Esophagus squamous epithelium (tissue), 5 donors: Measurements from ENCODE around the gene RBX1. TPM values are rescaled to one million over a fixed set of nuclear protein-coding genes. Genes with fewer than 3 reads are reported as not detected.

Source experiments
- DNase-seq: peaks from one replicate; lab custom pipeline; 2025; lab: John Stamatoyannopoulos, UW
- H3K27ac ChIP-seq, 4 donors: fragments of 200-600 bp; sonication (generic); one replicate each; pipeline ENCODE4 v1.5.1; 2016 to 2019; ENCODE audit warnings: mild to moderate bottlenecking in 1 of 4
- H3K27me3 ChIP-seq, 4 donors: fragments of 200-600 bp; sonication (generic); 1 replicate in 3 of 4; 2 replicates in 1 of 4; pipeline versions ENCODE4 v1.5.1 to v1.6.0; 2017 to 2021; ENCODE audit warnings: antibody characterized with exemption in 1 of 4
- H3K36me3 ChIP-seq, 3 donors: fragments of 200-600 bp; sonication (generic); one replicate each; pipeline ENCODE4 v1.5.1; 2016 to 2019
- H3K4me1 ChIP-seq, 3 donors: fragments of 200-600 bp; sonication (generic); one replicate each; pipeline ENCODE4 v1.5.1; 2017 to 2019
- H3K4me3 ChIP-seq, 4 donors: fragments of 200-600 bp; sonication (generic); 1 replicate in 3 of 4; 2 replicates in 1 of 4; pipeline ENCODE4 v1.5.1; 2016 to 2019; ENCODE audit warnings: mild to moderate bottlenecking in 2 of 4, moderate library complexity in 1 of 4
- H3K9me3 ChIP-seq, 3 donors: fragments of 200-600 bp; sonication (generic); one replicate each; pipeline ENCODE4 v1.5.1; 2016 to 2019
- POLR2A ChIP-seq, 4 donors: fragments of 450-650 bp; IDR thresholded peaks; one replicate each; pipeline ENCODE4 v1.6.1; 2017; ENCODE audit warnings: antibody characterized with exemption in 4 of 4, mild to moderate bottlenecking in 4 of 4, moderate library complexity in 3 of 4
- WGBS, 2 donors: methylation state at CpG; one replicate each; pipeline ENCODE4 v1.1.5; 2018; 5-methylcytosine and 5-hydroxymethylcytosine counted together
- intact Hi-C: fragments of 100-400 bp; cut with DNase I; formaldehyde crosslinking; loops from one replicate; pipeline ENCODE4 v1.15.0; 2022
- total RNA-seq, 4 donors: library from RNA; depleted of rRNA; stranded (reverse); fragments of >200 nt; gene quantifications; one replicate each; pipeline ENCODE4 v1.1.0, GENCODE V29; 2016
- TF ChIP-seq, protein P1 (sequence below), 6 experiments: fragments of 450-650 bp in 4 of 6; fragments of 200-600 bp in 2 of 6; sonication (generic) in 2 of 6; IDR thresholded peaks; one replicate each; pipeline ENCODE4 v1.5.1; 2016 to 2019; ENCODE audit warnings: antibody characterized with exemption in 6 of 6, mild to moderate bottlenecking in 4 of 6, moderate library complexity in 4 of 6
- donor health status: DM: yes; HTN: yes; CAD: no.

The RBX1 gene
- total RNA-seq, 4 donors from 2014 or later = 32.7 to 64.0 (median 52.4) TPM

DNA sequence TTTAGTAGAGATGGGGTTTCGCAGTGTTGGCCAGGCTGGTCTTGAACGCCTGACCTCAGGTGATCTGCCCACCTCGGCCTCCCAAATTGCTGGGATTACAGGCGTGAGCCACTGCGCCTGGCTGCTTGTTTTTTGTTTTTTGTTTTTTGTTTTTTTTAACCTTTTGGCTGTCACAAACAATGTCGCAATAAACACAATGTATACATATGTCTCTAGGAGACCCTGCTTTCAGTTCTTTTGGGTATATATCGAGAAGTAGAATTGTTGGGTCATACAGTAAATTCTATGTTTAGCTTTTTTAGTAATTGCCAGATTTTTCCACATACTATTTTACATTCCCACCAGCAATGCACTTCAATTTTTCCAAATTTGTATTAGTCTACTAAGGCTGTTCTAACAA is 28.0 kb downstream of the RBX1 start:
- Histone ChIP-seq H3K36me3 (no peaks in the 10 kb centered on the region), H3K27me3 (no peaks in the 10 kb centered on the region), H3K4me1 (no peaks in the 10 kb centered on the region), H3K27ac (no peak overlapping the region), H3K9me3 (no peaks in the 10 kb centered on the region), H3K4me3 (no peak overlapping the region)
- intact Hi-C loops = no loop called here
- TF ChIP-seq, protein P1, sequence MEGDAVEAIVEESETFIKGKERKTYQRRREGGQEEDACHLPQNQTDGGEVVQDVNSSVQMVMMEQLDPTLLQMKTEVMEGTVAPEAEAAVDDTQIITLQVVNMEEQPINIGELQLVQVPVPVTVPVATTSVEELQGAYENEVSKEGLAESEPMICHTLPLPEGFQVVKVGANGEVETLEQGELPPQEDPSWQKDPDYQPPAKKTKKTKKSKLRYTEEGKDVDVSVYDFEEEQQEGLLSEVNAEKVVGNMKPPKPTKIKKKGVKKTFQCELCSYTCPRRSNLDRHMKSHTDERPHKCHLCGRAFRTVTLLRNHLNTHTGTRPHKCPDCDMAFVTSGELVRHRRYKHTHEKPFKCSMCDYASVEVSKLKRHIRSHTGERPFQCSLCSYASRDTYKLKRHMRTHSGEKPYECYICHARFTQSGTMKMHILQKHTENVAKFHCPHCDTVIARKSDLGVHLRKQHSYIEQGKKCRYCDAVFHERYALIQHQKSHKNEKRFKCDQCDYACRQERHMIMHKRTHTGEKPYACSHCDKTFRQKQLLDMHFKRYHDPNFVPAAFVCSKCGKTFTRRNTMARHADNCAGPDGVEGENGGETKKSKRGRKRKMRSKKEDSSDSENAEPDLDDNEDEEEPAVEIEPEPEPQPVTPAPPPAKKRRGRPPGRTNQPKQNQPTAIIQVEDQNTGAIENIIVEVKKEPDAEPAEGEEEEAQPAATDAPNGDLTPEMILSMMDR (IDR thresholded peaks at IDR 0.05) = no peak
- TF ChIP-seq POLR2A (IDR thresholded peaks at IDR 0.05) = no peak
- no peak for DNase-seq
- WGBS, 2 donors = 91 to 94% methylated on average over 7 of the region's 7 CpGs

DNA sequence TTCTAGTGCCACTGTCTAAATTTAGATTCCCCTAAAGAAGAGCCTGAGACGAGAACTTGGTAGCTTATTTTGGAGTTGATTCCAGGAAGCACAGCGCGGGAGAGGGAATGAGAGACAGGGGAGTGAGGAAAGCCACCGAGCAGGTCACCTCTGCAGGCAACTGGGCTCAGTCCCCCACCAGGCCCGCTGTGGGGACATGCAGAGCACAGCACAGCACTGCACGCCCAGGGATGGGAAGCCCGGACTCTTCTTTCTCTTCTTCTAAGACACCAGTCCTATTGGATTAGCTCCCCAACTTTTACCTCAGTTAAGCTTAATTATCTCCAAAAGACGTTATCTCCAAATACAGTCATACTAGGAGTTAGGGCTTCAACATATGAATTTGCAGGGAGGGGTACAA is 28.7 kb downstream of the RBX1 start:
- H3K36me3 ChIP-seq = no peaks in the 10 kb centered on the region
- no peaks in the 10 kb centered on the region for H3K4me1 ChIP-seq
- H3K27me3 ChIP-seq = no peaks in the 10 kb centered on the region
- intact Hi-C loops = no loop called here
- no peak overlapping the region for H3K4me3 ChIP-seq
- DNase-seq = no peak
- WGBS, 2 donors = 77 to 90% methylated on average over 6 to 8 of the region's 8 CpGs
- no peak overlapping the region for H3K27ac ChIP-seq
- no peaks in the 10 kb centered on the region for H3K9me3 ChIP-seq
- TF ChIP-seq, protein P1 (IDR thresholded peaks at IDR 0.05) = no peak
- no peak for TF ChIP-seq POLR2A (IDR thresholded peaks at IDR 0.05)

DNA sequence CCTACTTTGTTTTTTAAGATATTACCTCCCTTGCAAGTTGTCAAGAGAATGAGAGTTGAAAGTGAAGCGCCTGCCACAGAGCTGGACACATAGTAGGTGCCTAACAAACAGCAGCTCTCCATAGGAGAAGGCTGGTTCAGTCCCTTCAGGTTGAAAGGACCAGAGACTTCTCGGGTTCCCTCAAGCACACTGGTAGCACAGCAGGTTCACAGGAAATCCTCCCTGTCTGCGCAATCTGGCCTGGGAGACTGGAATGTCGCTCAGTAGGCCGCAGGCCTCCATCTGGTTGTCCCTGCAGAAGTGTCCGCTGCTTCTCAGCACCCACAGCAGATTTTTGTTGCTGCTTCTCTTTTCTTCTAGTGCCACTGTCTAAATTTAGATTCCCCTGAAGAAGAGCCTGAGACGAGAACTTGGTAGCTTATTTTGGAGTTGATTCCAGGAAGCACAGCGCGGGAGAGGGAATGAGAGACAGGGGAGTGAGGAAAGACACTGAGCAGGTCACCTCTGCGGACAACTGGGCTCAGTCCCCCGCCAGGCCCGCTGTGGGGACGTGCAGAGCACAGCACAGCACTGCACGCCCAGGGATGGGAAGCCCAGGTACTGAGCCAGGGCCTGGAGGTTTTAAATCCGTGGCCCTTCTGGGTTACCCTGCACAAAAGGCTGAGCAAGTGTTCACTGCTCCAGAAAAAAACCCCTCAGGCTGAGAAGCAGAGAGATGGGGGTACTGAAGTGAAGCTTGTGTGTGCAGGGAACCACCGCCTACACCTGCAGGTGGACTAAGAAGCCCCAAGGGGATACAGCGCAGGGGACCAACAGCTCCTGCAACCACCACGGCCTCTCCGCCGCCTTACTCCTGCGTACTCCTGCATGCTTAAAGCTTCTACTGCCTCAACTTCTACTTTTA is 31.6 kb downstream of the RBX1 start:
- TF ChIP-seq, protein P1 (IDR thresholded peaks at IDR 0.05) = no peak
- TF ChIP-seq POLR2A (IDR thresholded peaks at IDR 0.05) = no peak
- no peak for DNase-seq
- no peak overlapping the region for H3K27ac ChIP-seq
- intact Hi-C loops = no loop called here
- H3K4me1 ChIP-seq = no peaks in the 10 kb centered on the region
- H3K27me3 ChIP-seq = no peaks in the 10 kb centered on the region
- 90% methylated on average over 8 to 17 of the region's 21 CpGs for WGBS, 2 donors
- no peaks in the 10 kb centered on the region for H3K36me3 ChIP-seq
- no peaks in the 10 kb centered on the region for H3K9me3 ChIP-seq
- no peak overlapping the region for H3K4me3 ChIP-seq

DNA sequence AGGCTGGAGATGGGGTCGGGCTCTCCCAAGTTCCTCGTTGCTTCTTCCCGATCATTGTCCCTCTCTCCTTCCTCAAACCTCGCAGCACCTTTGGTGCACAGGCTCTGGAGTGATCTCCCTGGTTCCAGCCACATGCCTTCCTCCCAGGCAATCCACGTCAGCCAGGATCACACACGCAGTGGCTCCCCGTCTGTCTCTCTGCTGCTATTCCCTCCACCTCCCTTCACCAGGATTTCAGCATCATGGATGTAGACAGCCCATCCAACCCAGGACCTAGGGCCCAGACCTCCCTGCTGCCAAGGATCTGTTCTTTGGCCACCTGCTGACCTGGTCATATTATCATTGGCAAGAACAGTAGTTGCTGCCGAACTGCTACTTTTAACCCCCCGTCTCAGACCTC is 40.1 kb downstream of the RBX1 start:
- H3K4me1 ChIP-seq = no peaks in the 10 kb centered on the region
- WGBS, 2 donors = 81 to 82% methylated on average over 9 of the region's 9 CpGs
- peaks cover 0 to 26% (median 0%) of the 10 kb centered on the region in 4 donors for H3K27me3 ChIP-seq
- no peaks in the 10 kb centered on the region for H3K9me3 ChIP-seq
- no peak for DNase-seq
- intact Hi-C loops = no loop called here
- H3K4me3 ChIP-seq = no peak overlapping the region
- no peak overlapping the region for H3K27ac ChIP-seq
- no peak for TF ChIP-seq POLR2A (IDR thresholded peaks at IDR 0.05)
- TF ChIP-seq, protein P1 (IDR thresholded peaks at IDR 0.05) = no peak
- no peaks in the 10 kb centered on the region for H3K36me3 ChIP-seq

DNA sequence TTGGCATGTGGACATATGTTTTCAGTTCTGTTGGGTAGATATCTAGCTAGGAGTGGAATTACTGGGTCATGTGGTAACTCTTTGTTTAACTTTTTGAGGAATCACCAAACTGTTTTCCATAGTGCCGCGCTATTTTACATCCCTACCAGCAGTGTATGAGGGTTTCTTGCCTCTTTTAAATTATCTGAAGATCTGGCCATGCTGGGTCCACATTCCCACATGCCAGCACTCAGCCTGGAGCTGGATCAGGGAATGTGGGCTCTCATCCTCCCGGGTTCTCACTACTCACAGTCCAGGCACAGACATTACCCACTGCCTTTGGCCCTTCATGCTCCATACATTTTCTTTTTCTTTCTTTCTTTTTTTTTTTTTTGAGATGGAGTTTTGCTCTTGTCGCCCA is 44.6 kb downstream of the RBX1 start:
- Histone ChIP-seq H3K27ac (no peak overlapping the region), H3K27me3 (peaks cover 0 to 19% (median 0%) of the 10 kb centered on the region in 4 donors), H3K9me3 (no peaks in the 10 kb centered on the region), H3K4me3 (no peak overlapping the region), H3K36me3 (no peaks in the 10 kb centered on the region), H3K4me1 (no peaks in the 10 kb centered on the region)
- no peak for TF ChIP-seq POLR2A (IDR thresholded peaks at IDR 0.05)
- TF ChIP-seq, protein P1 (IDR thresholded peaks at IDR 0.05) = no peak
- WGBS, 2 donors = 95 to 98% methylated on average over 3 to 4 of the region's 4 CpGs
- DNase-seq = no peak
- intact Hi-C loops = no loop called here
